Fibroblast of pulmonary artery (primary cell): ENCODE measurements around the gene VCPKMT.

ENCODE experiments used
- DNase-seq: peaks from one replicate; pipeline ENCODE4 v3.0.0-alpha.2; 2010; ENCODE audit warnings: low read depth
- H3K4me3 ChIP-seq: replicated peaks from 2 replicates; pipeline ENCODE4 v1.5.1; 2011; ENCODE audit warnings: low read depth, mild to moderate bottlenecking, control low read depth, low read length, moderate library complexity
- TF ChIP-seq, protein P1 (sequence below): IDR thresholded peaks from 2 replicates; pipeline ENCODE4 v1.5.1; 2011; ENCODE audit warnings: mild to moderate bottlenecking, control low read depth, low read length, inconsistent platforms; ENCODE audit errors: missing control alignments

Gene VCPKMT

GRCh38 chr14:50116181-50116956 lies at the start of gene VCPKMT:
Gene VCPKMT, minus strand, starts transcription at chr14:50116572. Its CDS starts 20 bp downstream, at chr14:50116552.
- peak; percentile 92 for DNase-seq
- peak within 1 kb of the TSS; percentile 83 for H3K4me3 ChIP-seq
- TF ChIP-seq, protein P1, sequence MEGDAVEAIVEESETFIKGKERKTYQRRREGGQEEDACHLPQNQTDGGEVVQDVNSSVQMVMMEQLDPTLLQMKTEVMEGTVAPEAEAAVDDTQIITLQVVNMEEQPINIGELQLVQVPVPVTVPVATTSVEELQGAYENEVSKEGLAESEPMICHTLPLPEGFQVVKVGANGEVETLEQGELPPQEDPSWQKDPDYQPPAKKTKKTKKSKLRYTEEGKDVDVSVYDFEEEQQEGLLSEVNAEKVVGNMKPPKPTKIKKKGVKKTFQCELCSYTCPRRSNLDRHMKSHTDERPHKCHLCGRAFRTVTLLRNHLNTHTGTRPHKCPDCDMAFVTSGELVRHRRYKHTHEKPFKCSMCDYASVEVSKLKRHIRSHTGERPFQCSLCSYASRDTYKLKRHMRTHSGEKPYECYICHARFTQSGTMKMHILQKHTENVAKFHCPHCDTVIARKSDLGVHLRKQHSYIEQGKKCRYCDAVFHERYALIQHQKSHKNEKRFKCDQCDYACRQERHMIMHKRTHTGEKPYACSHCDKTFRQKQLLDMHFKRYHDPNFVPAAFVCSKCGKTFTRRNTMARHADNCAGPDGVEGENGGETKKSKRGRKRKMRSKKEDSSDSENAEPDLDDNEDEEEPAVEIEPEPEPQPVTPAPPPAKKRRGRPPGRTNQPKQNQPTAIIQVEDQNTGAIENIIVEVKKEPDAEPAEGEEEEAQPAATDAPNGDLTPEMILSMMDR, result no peak

DNA sequence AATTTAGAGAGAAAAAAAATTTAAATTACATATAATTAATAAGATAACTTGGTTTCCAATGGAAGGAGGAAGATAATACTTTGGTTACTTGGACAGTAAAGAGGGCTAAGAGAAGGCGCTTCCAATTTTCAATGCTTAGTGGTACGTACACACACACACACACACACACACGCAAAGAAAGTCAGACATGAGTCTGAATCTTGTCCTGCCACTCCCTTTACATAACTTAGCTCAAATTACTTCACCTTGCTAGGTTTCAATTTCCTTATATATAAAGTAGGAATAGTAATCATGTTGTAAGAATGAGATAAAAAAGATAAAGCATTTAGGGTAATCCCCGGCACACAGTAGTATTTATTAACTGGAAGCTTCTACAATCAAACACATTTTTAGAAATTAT lies 39.7 kb upstream of the VCPKMT start:
- no peak overlapping the region for H3K4me3 ChIP-seq
- DNase-seq, result no peak
- TF ChIP-seq, protein P1, result no peak

GRCh38 chr14:50148799-50149198 lies 32.4 kb upstream of the VCPKMT start:
- TF ChIP-seq, protein P1, result no peak
- H3K4me3 ChIP-seq, result no peak overlapping the region
- no peak for DNase-seq

DNA sequence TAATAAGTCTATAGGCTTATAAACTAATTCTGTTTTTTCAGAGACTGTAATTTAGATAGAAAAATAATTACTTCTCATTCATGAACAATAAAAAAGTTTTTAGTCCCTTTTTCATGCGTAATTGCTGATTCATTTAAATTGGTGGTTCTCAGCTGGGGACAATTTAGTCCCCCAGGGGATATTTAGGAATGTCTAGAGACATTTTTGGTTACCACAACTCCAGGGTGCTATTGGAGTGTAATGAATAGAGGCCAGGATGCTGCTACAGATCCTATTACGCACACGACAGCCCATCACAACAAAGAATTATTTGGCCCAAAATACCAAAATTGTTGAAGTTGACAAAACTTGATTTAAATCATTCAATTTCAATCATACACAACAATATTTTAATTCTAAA lies 22.8 kb upstream of the VCPKMT start:
- DNase-seq, result peak; percentile 6
- TF ChIP-seq, protein P1, result no peak
- H3K4me3 ChIP-seq, result no peak overlapping the region

DNA sequence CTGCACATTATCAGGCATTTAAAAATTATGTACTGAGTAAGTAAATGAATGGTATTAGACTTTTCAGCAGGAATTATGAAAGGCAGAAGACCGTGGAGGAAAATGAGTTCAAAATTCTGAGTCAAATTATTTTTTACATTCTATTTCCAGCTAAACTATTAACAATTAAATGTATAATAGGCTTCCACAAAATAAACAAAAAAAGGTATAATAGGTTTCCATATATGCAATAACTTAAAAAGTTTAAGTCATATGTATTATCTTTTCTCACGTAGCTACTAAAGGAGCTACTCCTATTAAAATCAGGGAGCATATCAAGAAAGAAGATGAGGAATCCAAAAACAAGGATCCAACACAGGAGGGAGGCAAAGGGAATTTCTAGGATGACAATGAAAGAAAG lies 11.4 kb upstream of the VCPKMT start:
- no peak for DNase-seq
- TF ChIP-seq, protein P1, result no peak
- H3K4me3 ChIP-seq, result no peak overlapping the region

DNA sequence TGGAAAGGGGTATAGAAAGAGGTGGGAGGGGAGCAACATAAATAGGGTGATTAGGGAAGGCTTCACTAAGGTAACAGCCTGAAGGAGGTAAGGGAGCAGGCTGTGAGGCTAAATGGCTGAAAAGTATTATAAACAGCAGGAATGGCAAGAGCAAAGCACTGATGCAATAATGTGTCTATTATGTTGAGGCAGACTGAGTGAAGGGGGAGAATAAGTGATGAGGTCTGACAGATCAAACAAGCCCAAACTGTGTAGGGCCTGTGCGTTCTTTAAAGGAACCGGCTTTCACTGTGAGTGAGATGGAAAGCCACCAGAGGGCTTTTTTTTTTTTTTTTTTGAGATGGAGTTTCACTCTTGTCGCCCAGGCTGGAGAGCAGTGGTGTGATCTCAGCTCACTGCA lies 6.7 kb upstream of the VCPKMT start:
- TF ChIP-seq, protein P1, result no peak
- no peak for DNase-seq
- H3K4me3 ChIP-seq, result no peak overlapping the region

GRCh38 chr14:50122291-50122690 lies 5.9 kb upstream of the VCPKMT start:
- no peak overlapping the region for H3K4me3 ChIP-seq
- TF ChIP-seq, protein P1, result no peak
- no peak for DNase-seq
